Endothelial cell of umbilical vein (primary cell): ENCODE data around the gene CASP2.

ENCODE experiments used
- EZH2 ChIP-seq: IDR thresholded peaks from 2 replicates; pipeline ENCODE4 v1.6.1; 2012; ENCODE audit warnings: borderline replicate concordance, low read depth, mild to moderate bottlenecking, moderate library complexity, low read length, inconsistent platforms; ENCODE audit not compliant: severe bottlenecking
- FOS ChIP-seq: IDR thresholded peaks from 2 replicates; pipeline ENCODE4 v1.6.1; 2011; ENCODE audit warnings: mild to moderate bottlenecking, low read length, moderate library complexity, borderline replicate concordance; ENCODE audit not compliant: insufficient read depth
- GATA2 ChIP-seq: IDR thresholded peaks from 2 replicates; pipeline ENCODE4 v1.7.0; 2011; ENCODE audit warnings: low read depth, mild to moderate bottlenecking, moderate library complexity, mixed read lengths, low read length; ENCODE audit not compliant: insufficient read length, insufficient read depth
- JUN ChIP-seq: IDR thresholded peaks from 2 replicates; pipeline ENCODE4 v1.6.1; 2011; ENCODE audit warnings: borderline replicate concordance, low read depth; ENCODE audit not compliant: insufficient read length, insufficient read depth
- MYC ChIP-seq: IDR thresholded peaks from one replicate; pipeline ENCODE4 v1.6.1; 2011; ENCODE audit warnings: mild to moderate bottlenecking, low read depth, low read length
- POLR2A ChIP-seq: IDR thresholded peaks from 2 replicates; pipeline ENCODE4 v1.6.1; 2012; ENCODE audit warnings: low read depth, mild to moderate bottlenecking, control low read depth, low read length
- POLR2AphosphoS5 ChIP-seq: IDR thresholded peaks from 2 replicates; pipeline ENCODE4 v1.6.1; 2012; ENCODE audit warnings: low read depth, mild to moderate bottlenecking, control low read depth, low read length, moderate library complexity; ENCODE audit not compliant: insufficient read depth
- TF ChIP-seq, protein P1 (sequence below), 2 donors: IDR thresholded peaks; 1 replicate in 1 of 2; 2 replicates in 1 of 2; pipeline ENCODE4 v1.5.1; 2011; ENCODE audit warnings: low read length in 2 of 2, mild to moderate bottlenecking in 2 of 2, moderate library complexity in 2 of 2, control low read depth in 1 of 2, inconsistent platforms in 1 of 2, low read depth in 1 of 2; ENCODE audit not compliant: insufficient read depth in 1 of 2; ENCODE audit errors: extremely low read depth in 1 of 2
- TF ChIP-seq, protein P2 (sequence below): IDR thresholded peaks from 2 replicates; pipeline ENCODE4 v1.6.1; 2011; ENCODE audit not compliant: insufficient read depth, insufficient read length

DNA sequence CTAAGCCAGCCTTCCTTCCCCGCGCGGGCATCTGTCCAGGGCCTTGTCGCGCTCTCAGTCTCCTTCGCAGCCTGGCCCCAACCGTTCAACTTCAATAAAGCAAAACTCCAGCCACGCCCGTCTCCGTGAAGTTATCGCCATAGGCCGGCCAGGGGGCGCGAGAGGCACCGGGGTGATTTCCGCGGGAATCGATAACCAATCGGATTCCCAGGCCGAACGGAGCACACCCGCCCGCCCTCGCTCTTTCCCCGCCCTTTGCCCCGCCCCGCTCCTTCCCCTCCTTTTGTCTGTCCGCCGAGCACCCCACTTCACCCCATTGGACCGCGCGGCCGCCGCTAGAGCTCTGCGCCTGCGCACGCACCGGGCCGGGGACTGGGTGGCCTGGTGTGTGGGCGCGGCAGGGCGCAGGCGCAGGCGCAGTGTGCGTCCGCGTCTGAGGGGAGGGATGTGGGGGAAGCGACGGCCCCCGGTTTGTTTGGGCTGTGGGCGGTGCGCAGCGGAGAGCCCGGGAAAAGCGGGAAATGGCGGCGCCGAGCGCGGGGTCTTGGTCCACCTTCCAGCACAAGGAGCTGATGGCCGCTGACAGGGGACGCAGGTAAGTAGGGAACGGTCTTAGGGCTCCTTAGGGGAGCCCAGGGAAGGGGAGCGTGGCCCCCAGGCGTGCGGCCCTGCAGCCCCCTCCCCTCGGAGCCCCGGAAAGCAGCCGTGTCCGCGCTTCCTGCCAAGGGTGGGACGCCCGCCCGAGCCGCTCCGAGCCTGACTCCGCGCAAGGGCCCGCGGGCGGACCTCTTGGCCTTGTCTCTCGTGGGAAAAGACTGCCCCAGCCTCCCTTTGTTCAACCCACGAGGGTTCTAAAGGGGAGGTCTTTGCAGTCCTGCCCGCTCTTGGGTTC, at the start of gene CASP2:
- TF ChIP-seq, protein P1, sequence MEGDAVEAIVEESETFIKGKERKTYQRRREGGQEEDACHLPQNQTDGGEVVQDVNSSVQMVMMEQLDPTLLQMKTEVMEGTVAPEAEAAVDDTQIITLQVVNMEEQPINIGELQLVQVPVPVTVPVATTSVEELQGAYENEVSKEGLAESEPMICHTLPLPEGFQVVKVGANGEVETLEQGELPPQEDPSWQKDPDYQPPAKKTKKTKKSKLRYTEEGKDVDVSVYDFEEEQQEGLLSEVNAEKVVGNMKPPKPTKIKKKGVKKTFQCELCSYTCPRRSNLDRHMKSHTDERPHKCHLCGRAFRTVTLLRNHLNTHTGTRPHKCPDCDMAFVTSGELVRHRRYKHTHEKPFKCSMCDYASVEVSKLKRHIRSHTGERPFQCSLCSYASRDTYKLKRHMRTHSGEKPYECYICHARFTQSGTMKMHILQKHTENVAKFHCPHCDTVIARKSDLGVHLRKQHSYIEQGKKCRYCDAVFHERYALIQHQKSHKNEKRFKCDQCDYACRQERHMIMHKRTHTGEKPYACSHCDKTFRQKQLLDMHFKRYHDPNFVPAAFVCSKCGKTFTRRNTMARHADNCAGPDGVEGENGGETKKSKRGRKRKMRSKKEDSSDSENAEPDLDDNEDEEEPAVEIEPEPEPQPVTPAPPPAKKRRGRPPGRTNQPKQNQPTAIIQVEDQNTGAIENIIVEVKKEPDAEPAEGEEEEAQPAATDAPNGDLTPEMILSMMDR (IDR thresholded peaks at IDR 0.05; ENCODE audit: extremely low read depth in 1 of 2, insufficient read depth in 1 of 2, low read depth in 1 of 2, low read length in 2 of 2): peak in 1 of 2 donors; percentile 40
- TF ChIP-seq MYC (no peak), POLR2AphosphoS5 (peak; percentile 58), EZH2 (no peak), POLR2A (peak; percentile 67), GATA2 (no peak), FOS (no peak), JUN (no peak)
- TF ChIP-seq, protein P2, sequence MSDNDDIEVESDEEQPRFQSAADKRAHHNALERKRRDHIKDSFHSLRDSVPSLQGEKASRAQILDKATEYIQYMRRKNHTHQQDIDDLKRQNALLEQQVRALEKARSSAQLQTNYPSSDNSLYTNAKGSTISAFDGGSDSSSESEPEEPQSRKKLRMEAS: peak; percentile 88
